Omental fat pad (tissue), 4 donors: ENCODE measurements around the gene DPY30. TPM values are rescaled to one million over a fixed set of nuclear protein-coding genes. Genes with fewer than 3 reads are reported as not detected.

ENCODE experiments used
- ATAC-seq: fragments of 150-250 bp; one replicate; pipeline ENCODE4 v1.9.1; 2016; ENCODE audit warnings: mild to moderate bottlenecking, moderate library complexity; ENCODE audit not compliant: low FRiP score
- DNase-seq: peaks from one replicate; pipeline ENCODE4 v3.0.0-alpha.2; 2019; ENCODE audit warnings: low spot score
- CTCF ChIP-seq, 3 donors: fragments of 450-650 bp; IDR thresholded peaks; one replicate each; pipeline ENCODE4 v1.5.1; 2016 to 2017; ENCODE audit warnings: antibody characterized with exemption in 3 of 3, mild to moderate bottlenecking in 3 of 3, moderate library complexity in 2 of 3
- total RNA-seq, 4 donors: library from RNA; depleted of rRNA; stranded (reverse); fragments of >200 nt; gene quantifications; one replicate each; pipeline ENCODE4 v1.1.0, GENCODE V29; 2016

DPY30 gene
- total RNA-seq, 4 donors from 2014 or later, result 29.2 to 55.5 (median 44.6) TPM

- no peak for ATAC-seq
- TF ChIP-seq CTCF (IDR thresholded peaks at IDR 0.05), result no peak
- DNase-seq, result no peak
Measured at GRCh38 chr2:31992934-31993333, 46.7 kb downstream of the DPY30 start.

- no peak for DNase-seq
- ATAC-seq, result no peak
Measured at GRCh38 chr2:31992025-31992579, 47.5 kb downstream of the DPY30 start.

GRCh38 chr2:31989946-31990345 is 49.7 kb downstream of the DPY30 start:
- ATAC-seq (no peak), DNase-seq (no peak)
- no peak for TF ChIP-seq CTCF (IDR thresholded peaks at IDR 0.05)

More at GRCh38 chr2:31992025-31992579, 47.5 kb downstream of the DPY30 start:
- TF ChIP-seq CTCF (IDR thresholded peaks at IDR 0.05), result no peak

- DNase-seq (no peak), ATAC-seq (peak; percentile 84)
- TF ChIP-seq CTCF (IDR thresholded peaks at IDR 0.05), result no peak
Measured at GRCh38 chr2:31987454-31988220, 52.0 kb downstream of the DPY30 start.

GRCh38 chr2:31986906-31987305 is 52.7 kb downstream of the DPY30 start:
- TF ChIP-seq CTCF (IDR thresholded peaks at IDR 0.05), result no peak
- ATAC-seq (no peak), DNase-seq (no peak)

- TF ChIP-seq CTCF (IDR thresholded peaks at IDR 0.05), result no peak
- ATAC-seq, result no peak
- DNase-seq, result no peak
Measured at GRCh38 chr2:31983762-31984467, 55.7 kb downstream of the DPY30 start.
